ENCODE data around the gene AKT1.

AKT1 gene

DNA sequence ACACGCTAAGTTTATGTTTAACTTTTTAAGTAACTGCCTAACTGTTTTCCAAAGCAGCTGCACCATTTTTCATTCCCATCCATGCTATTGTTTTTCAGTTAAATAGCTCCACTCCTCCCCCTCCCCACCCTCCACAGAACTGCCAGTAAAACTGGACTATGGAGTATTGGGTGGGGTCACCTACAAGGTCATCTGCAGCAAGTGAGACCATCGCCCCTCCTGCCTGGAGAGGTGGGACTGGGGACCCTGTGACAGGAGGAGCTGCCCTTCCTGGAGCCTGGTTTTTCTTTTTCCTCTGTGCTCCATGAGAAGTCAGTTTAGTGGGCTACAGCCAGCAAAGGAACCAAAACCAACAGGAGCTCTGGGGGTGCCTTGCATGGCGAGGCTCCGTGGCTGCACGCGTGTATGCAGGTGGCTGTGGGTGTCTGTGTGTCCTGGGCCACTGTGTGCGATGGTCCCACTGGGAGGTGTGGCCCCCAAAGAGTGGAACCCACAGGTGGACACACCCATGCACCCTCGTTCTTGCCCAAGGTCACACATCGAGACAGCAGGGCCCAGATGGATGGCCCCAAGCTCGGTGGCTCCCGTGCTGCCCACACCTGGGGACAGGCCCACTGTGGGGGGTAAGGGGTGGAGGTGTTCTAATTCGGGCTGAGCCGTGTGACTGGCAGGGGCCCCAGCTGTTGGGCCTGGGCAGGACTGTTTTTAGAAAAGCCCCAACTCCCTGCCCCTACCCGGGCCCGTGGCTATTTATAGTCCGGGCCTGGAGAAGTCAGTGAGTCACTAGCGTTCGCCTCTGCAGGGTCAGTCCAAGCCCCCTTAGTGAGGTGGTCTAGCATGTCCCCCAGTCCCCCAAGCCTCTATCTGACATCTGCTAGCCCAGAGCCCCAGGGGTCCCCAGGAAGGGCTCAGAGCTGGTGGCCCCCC lies 73.8 kb downstream of the AKT1 start:
- DNase-seq, result no peak
